ENCODE data around the gene DSTN.

DNA sequence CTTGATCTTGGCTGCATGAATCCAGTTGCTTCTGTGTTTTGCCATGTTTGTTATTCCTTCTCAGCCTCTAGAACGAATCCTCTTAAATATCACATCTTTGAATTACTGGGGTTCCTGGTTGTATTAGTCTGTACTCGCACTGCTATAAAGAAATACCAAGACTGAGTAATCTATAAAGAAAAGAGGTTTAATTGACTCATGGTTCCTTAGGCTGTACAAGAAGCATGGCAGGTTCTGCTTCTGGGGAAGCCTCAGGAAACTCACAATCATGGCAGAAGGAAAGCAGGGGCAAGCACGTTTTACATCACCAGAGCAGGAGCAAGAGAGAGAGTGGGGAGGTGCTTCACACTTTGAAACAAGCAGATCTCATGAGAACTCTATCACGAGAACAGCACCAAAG is 20.7 kb upstream of the DSTN start:
- TF ChIP-seq, protein P1, sequence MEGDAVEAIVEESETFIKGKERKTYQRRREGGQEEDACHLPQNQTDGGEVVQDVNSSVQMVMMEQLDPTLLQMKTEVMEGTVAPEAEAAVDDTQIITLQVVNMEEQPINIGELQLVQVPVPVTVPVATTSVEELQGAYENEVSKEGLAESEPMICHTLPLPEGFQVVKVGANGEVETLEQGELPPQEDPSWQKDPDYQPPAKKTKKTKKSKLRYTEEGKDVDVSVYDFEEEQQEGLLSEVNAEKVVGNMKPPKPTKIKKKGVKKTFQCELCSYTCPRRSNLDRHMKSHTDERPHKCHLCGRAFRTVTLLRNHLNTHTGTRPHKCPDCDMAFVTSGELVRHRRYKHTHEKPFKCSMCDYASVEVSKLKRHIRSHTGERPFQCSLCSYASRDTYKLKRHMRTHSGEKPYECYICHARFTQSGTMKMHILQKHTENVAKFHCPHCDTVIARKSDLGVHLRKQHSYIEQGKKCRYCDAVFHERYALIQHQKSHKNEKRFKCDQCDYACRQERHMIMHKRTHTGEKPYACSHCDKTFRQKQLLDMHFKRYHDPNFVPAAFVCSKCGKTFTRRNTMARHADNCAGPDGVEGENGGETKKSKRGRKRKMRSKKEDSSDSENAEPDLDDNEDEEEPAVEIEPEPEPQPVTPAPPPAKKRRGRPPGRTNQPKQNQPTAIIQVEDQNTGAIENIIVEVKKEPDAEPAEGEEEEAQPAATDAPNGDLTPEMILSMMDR (IDR thresholded peaks at IDR 0.05): no peak
- no peak for TF ChIP-seq POLR2A (IDR thresholded peaks at IDR 0.05)
